Thoracic aorta (tissue), 2 donors: ENCODE data around the gene HDAC6. TPM values are rescaled to one million over a fixed set of nuclear protein-coding genes. Genes with fewer than 3 reads are reported as not detected.

ENCODE experiments used
- ATAC-seq: fragments of 150-250 bp; one replicate; pipeline ENCODE4 v1.8.0; 2017; ENCODE audit warnings: low read depth; ENCODE audit not compliant: insufficient number of reproducible peaks, low FRiP score
- DNase-seq: peaks from one replicate; pipeline ENCODE4 v3.0.0-alpha.2; 2020; ENCODE audit warnings: low spot score
- H3K27ac ChIP-seq, 2 donors: fragments of 200-600 bp; sonication (generic); 1 replicate in 1 of 2; 2 replicates in 1 of 2; pipeline ENCODE4 v1.5.1; 2016; ENCODE audit warnings: mild to moderate bottlenecking in 2 of 2, moderate library complexity in 2 of 2
- H3K27me3 ChIP-seq: fragments of 200-600 bp; sonication (generic); replicated peaks from 2 replicates; pipeline ENCODE4 v1.6.0; 2016; ENCODE audit warnings: mild to moderate bottlenecking; ENCODE audit not compliant: insufficient read depth
- H3K36me3 ChIP-seq: fragments of 200-600 bp; sonication (generic); one replicate; pipeline ENCODE4 v1.5.1; 2016
- H3K4me1 ChIP-seq, 2 donors: fragments of 200-600 bp; sonication (generic); 1 replicate in 1 of 2; 2 replicates in 1 of 2; pipeline versions ENCODE4 v1.5.1 to v1.6.0; 2016; ENCODE audit warnings: low read depth in 2 of 2, mild to moderate bottlenecking in 1 of 2; ENCODE audit not compliant: control insufficient read depth in 1 of 2
- H3K4me3 ChIP-seq: fragments of 200-600 bp; sonication (generic); 2 replicates; pipeline ENCODE4 v1.5.1; 2016; ENCODE audit warnings: mild to moderate bottlenecking
- H3K9me3 ChIP-seq: fragments of 200-600 bp; sonication (generic); 2 replicates; pipeline ENCODE4 v1.5.1; 2016
- CTCF ChIP-seq: fragments of 200-600 bp; sonication (generic); IDR thresholded peaks from one replicate; pipeline ENCODE4 v1.5.1; 2019; ENCODE audit warnings: antibody characterized with exemption
- total RNA-seq, 2 donors: library from RNA; depleted of rRNA; stranded (reverse); fragments of >200 nt; gene quantifications; one replicate each; pipeline versions ENCODE4 v1.1.0 to v1.2.3, GENCODE V29; 2016

The HDAC6 gene
- total RNA-seq, 2 donors from 2014 or later, result 123 to 125 TPM

GRCh38 chrX:48826135-48826875, 24.4 kb downstream of the HDAC6 start, which contains the start of gene ERAS:
Gene ERAS, plus strand, starts transcription at chrX:48826513. Its CDS starts 2,611 bp downstream, at chrX:48829124.
- Histone ChIP-seq H3K27ac (no peak within 1 kb of the TSS), H3K9me3 (no peaks in the 10 kb centered on the region), H3K27me3 (no peaks in the 10 kb centered on the region), H3K4me1 (no peaks in the 10 kb centered on the region), H3K4me3 (no peak within 1 kb of the TSS), H3K36me3 (no peaks in the 10 kb centered on the region)
- TF ChIP-seq CTCF, result no peak
- DNase-seq (no peak), ATAC-seq (no peak)

GRCh38 chrX:48826876-48827653, 25.2 kb downstream of the HDAC6 start:
- no peak overlapping the region for H3K27ac ChIP-seq
- TF ChIP-seq CTCF, result no peak
- no peaks in the 10 kb centered on the region for H3K27me3 ChIP-seq
- no peaks in the 10 kb centered on the region for H3K36me3 ChIP-seq
- no peaks in the 10 kb centered on the region for H3K4me1 ChIP-seq
- ATAC-seq (no peak), DNase-seq (no peak)
- no peak overlapping the region for H3K4me3 ChIP-seq
- no peaks in the 10 kb centered on the region for H3K9me3 ChIP-seq

GRCh38 chrX:48827654-48827968, 25.7 kb downstream of the HDAC6 start:
- TF ChIP-seq CTCF, result no peak
- DNase-seq (no peak), ATAC-seq (no peak)
- no peak overlapping the region for H3K4me3 ChIP-seq
- no peaks in the 10 kb centered on the region for H3K27me3 ChIP-seq
- no peaks in the 10 kb centered on the region for H3K36me3 ChIP-seq
- H3K9me3 ChIP-seq, result no peaks in the 10 kb centered on the region
- H3K27ac ChIP-seq, result no peak overlapping the region
- H3K4me1 ChIP-seq, result no peaks in the 10 kb centered on the region

GRCh38 chrX:48829016-48829735, 27.3 kb downstream of the HDAC6 start:
- DNase-seq (no peak), ATAC-seq (no peak)
- Histone ChIP-seq H3K27ac (no peak overlapping the region), H3K27me3 (no peaks in the 10 kb centered on the region), H3K36me3 (no peaks in the 10 kb centered on the region), H3K4me1 (no peaks in the 10 kb centered on the region), H3K9me3 (no peaks in the 10 kb centered on the region), H3K4me3 (no peak overlapping the region)
- no peak for TF ChIP-seq CTCF
